GM23338 (cell line): ENCODE measurements around the gene KIAA1586. TPM values are rescaled to one million over a fixed set of nuclear protein-coding genes. Genes with fewer than 3 reads are reported as not detected.

ENCODE experiments used
- ATAC-seq: fragments of 200-7000 bp; cut with Tn5 transposase; 3 replicates; pipeline ENCODE4 v1.9.1; 2020
- DNase-seq: peaks from one replicate; pipeline ENCODE4 v3.0.0-alpha.2; 2015; ENCODE audit warnings: low spot score
- H2AFZ ChIP-seq: fragments of 200-600 bp; sonication (generic); 2 replicates; pipeline ENCODE4 v1.8.0; 2016; ENCODE audit warnings: antibody characterized with exemption, mild to moderate bottlenecking, moderate library complexity
- H3F3A ChIP-seq: fragments of 200-600 bp; sonication (generic); replicated peaks from 2 replicates; pipeline ENCODE4 v1.8.0; 2017; ENCODE audit warnings: antibody characterized with exemption, mixed run types, low read depth
- H3K27ac ChIP-seq: fragments of 200-600 bp; sonication (generic); 2 replicates; pipeline ENCODE4 v1.6.1; 2016; ENCODE audit warnings: low read depth
- H3K27me3 ChIP-seq: fragments of 200-600 bp; sonication (generic); 2 replicates; pipeline ENCODE4 v1.8.0; 2016; ENCODE audit warnings: mild to moderate bottlenecking, mixed run types, moderate library complexity; ENCODE audit not compliant: insufficient read depth
- H3K36me3 ChIP-seq: fragments of 200-600 bp; sonication (generic); 2 replicates; pipeline ENCODE4 v1.8.0; 2016; ENCODE audit warnings: mild to moderate bottlenecking; ENCODE audit not compliant: insufficient read depth
- H3K4me1 ChIP-seq: fragments of 200-600 bp; sonication (generic); 2 replicates; pipeline ENCODE4 v1.8.0; 2016; ENCODE audit warnings: mild to moderate bottlenecking, moderate library complexity; ENCODE audit not compliant: insufficient read depth
- H3K4me2 ChIP-seq: fragments of 200-600 bp; sonication (generic); 2 replicates; pipeline ENCODE4 v1.7.1; 2017; ENCODE audit warnings: mixed run types
- H3K4me3 ChIP-seq: fragments of 200-600 bp; sonication (generic); 2 replicates; pipeline ENCODE4 v1.6.1; 2016; ENCODE audit warnings: mixed run types
- H3K79me2 ChIP-seq: fragments of 200-600 bp; sonication (generic); replicated peaks from 2 replicates; pipeline ENCODE4 v1.8.0; 2017; ENCODE audit warnings: mild to moderate bottlenecking; ENCODE audit not compliant: insufficient read depth
- H3K9me2 ChIP-seq: fragments of 200-600 bp; sonication (generic); 2 replicates; pipeline ENCODE4 v1.8.0; 2017; ENCODE audit not compliant: insufficient read depth
- H4K20me1 ChIP-seq: fragments of 200-600 bp; sonication (generic); replicated peaks from 2 replicates; pipeline ENCODE4 v1.8.0; 2017; ENCODE audit warnings: mild to moderate bottlenecking; ENCODE audit not compliant: insufficient read depth
- H3K27ac Mint-ChIP-seq: 2 replicates; pipeline ENCODE4 v1.8.0; 2020; ENCODE audit warnings: inconsistent platforms, mild to moderate bottlenecking, moderate library complexity, mixed read lengths
- H3K27me3 Mint-ChIP-seq: 3 replicates; pipeline ENCODE4 v1.8.0; 2022; ENCODE audit warnings: low read depth, mild to moderate bottlenecking, moderate library complexity, mixed read lengths, inconsistent platforms; ENCODE audit not compliant: insufficient read depth, poor library complexity
- H3K36me3 Mint-ChIP-seq: 3 replicates; pipeline ENCODE4 v1.8.0; 2021; ENCODE audit warnings: low read depth, mild to moderate bottlenecking, inconsistent platforms, moderate library complexity, mixed read lengths
- H3K4me1 Mint-ChIP-seq: 3 replicates; pipeline ENCODE4 v1.8.0; 2020; ENCODE audit warnings: mild to moderate bottlenecking, inconsistent platforms, mixed read lengths
- H3K4me3 Mint-ChIP-seq: 3 replicates; pipeline ENCODE4 v1.8.0; 2021; ENCODE audit warnings: moderate library complexity, mild to moderate bottlenecking, inconsistent platforms, mixed read lengths
- H3K9me3 Mint-ChIP-seq: 3 replicates; pipeline ENCODE4 v1.8.0; 2020; ENCODE audit warnings: moderate library complexity, mild to moderate bottlenecking, inconsistent platforms, mixed read lengths
- CREB1 ChIP-seq: fragments of 250-450 bp; sonication (Bioruptor Pico); IDR thresholded peaks from 2 replicates; pipeline ENCODE4 v1.5.0; 2020; ENCODE audit warnings: low read depth, mild to moderate bottlenecking, moderate library complexity
- CTCF ChIP-seq, 2 experiments: fragments of 200-600 bp in 1 of 2; sonication (generic) in 1 of 2; conservative IDR thresholded peaks; 2 replicates each; pipeline versions ENCODE4 v1.5.1 to v1.6.1; 2016 to 2017; ENCODE audit warnings: antibody characterized with exemption in 2 of 2, low read depth in 2 of 2, mild to moderate bottlenecking in 2 of 2, moderate library complexity in 1 of 2
- ETS1 ChIP-seq: IDR thresholded peaks from 2 replicates; pipeline ENCODE4 v1.6.1; 2016; ENCODE audit warnings: antibody characterized with exemption
- EZH2 ChIP-seq: fragments of 200-600 bp; sonication (generic); IDR thresholded peaks from one replicate; pipeline ENCODE4 v1.8.0; 2017; ENCODE audit warnings: antibody characterized with exemption, mild to moderate bottlenecking, low read depth; ENCODE audit not compliant: unreplicated experiment
- EZH2phosphoT487 ChIP-seq: fragments of 200-600 bp; sonication (generic); IDR thresholded peaks from one replicate; pipeline ENCODE4 v1.8.1; 2018; ENCODE audit warnings: antibody characterized with exemption; ENCODE audit not compliant: unreplicated experiment
- JUNB ChIP-seq: IDR thresholded peaks from one replicate; pipeline ENCODE4 v1.6.1; 2016; ENCODE audit warnings: antibody characterized with exemption; ENCODE audit not compliant: unreplicated experiment
- NANOG ChIP-seq: IDR thresholded peaks from 2 replicates; pipeline ENCODE4 v1.6.1; 2016; ENCODE audit warnings: antibody characterized with exemption, borderline replicate concordance
- POLR2AphosphoS5 ChIP-seq: IDR thresholded peaks from 2 replicates; pipeline ENCODE4 v1.6.1; 2016; ENCODE audit warnings: antibody characterized with exemption, low read depth
- REST ChIP-seq: IDR thresholded peaks from one replicate; pipeline ENCODE4 v1.6.1; 2018; ENCODE audit warnings: antibody characterized with exemption; ENCODE audit not compliant: unreplicated experiment
- STAT1 ChIP-seq: IDR thresholded peaks from one replicate; pipeline ENCODE4 v1.6.1; 2016; ENCODE audit warnings: antibody characterized with exemption; ENCODE audit not compliant: unreplicated experiment
- ZNF114 ChIP-seq: fragments of 250-450 bp; sonication (Bioruptor Pico); IDR thresholded peaks from 2 replicates; pipeline ENCODE4 v1.5.0; 2020; ENCODE audit warnings: mild to moderate bottlenecking, moderate library complexity
- polyA plus RNA-seq: library from polyadenylated mRNA; unstranded; fragments of >200 nt; fragmentation: Nextera tagmentation; extraction: Ambion mirVana; gene quantifications from 2 replicates; pipeline ENCODE4 v1.2.1, GENCODE V29; 2016
- total RNA-seq: library from RNA; depleted of rRNA; stranded (reverse); fragments of >200 nt; shearing (Covaris generic); gene quantifications from 2 replicates; pipeline ENCODE4 v1.2.3, GENCODE V29; 2014

Gene KIAA1586
- total and polyA plus RNA-seq, 2 experiments from 2014 or later, result 24.0 to 37.7 TPM

GRCh38 chr6:57013521-57013926 lies 33.0 kb upstream of the KIAA1586 start:
- H2AFZ ChIP-seq, result no peak overlapping the region
- no peaks in the 10 kb centered on the region for H3K4me1 Mint-ChIP-seq
- DNase-seq, result no peak
- no peaks in the 10 kb centered on the region for H4K20me1 ChIP-seq
- H3K79me2 ChIP-seq, result no peaks in the 10 kb centered on the region
- H3K27me3 ChIP-seq, result no peaks in the 10 kb centered on the region
- H3K27ac ChIP-seq, result no peak overlapping the region
- ATAC-seq, result no peak
- no peak overlapping the region for H3K4me2 ChIP-seq
- H3K36me3 ChIP-seq, result no peaks in the 10 kb centered on the region
- H3K4me3 Mint-ChIP-seq, result no peak overlapping the region
- H3K36me3 Mint-ChIP-seq, result no peaks in the 10 kb centered on the region
- no peaks in the 10 kb centered on the region for H3K9me2 ChIP-seq
- no peaks in the 10 kb centered on the region for H3K4me1 ChIP-seq
- H3K9me3 Mint-ChIP-seq, result no peaks in the 10 kb centered on the region
- no peaks in the 10 kb centered on the region for H3K27me3 Mint-ChIP-seq
- H3K4me3 ChIP-seq, result no peak overlapping the region
- no peak overlapping the region for H3K27ac Mint-ChIP-seq
- no peak for TF ChIP-seq STAT1
- no peak for TF ChIP-seq ZNF114
- no peak for TF ChIP-seq POLR2AphosphoS5
- no peak for TF ChIP-seq NANOG
- no peak for TF ChIP-seq CTCF (conservative IDR thresholded peaks at IDR 0.05; ENCODE audit: low read depth in 2 of 2)
- TF ChIP-seq REST, result no peak
- TF ChIP-seq ETS1, result no peak
- H3F3A ChIP-seq, result no peaks in the 10 kb centered on the region

GRCh38 chr6:57017069-57017468 lies 29.4 kb upstream of the KIAA1586 start:
- no peaks in the 10 kb centered on the region for H3K79me2 ChIP-seq
- no peaks in the 10 kb centered on the region for H3K27me3 ChIP-seq
- Mint-ChIP-seq H3K4me1 (no peaks in the 10 kb centered on the region), H3K27me3 (peaks cover 2% of the 10 kb centered on the region), H3K9me3 (no peaks in the 10 kb centered on the region), H3K27ac (no peak overlapping the region), H3K4me3 (no peak overlapping the region), H3K36me3 (no peaks in the 10 kb centered on the region)
- DNase-seq (no peak), ATAC-seq (no peak)
- no peak overlapping the region for H3K27ac ChIP-seq
- no peak overlapping the region for H3K4me3 ChIP-seq
- no peaks in the 10 kb centered on the region for H3K36me3 ChIP-seq
- no peaks in the 10 kb centered on the region for H3K9me2 ChIP-seq
- no peaks in the 10 kb centered on the region for H3F3A ChIP-seq
- no peak overlapping the region for H3K4me2 ChIP-seq
- H2AFZ ChIP-seq, result no peak overlapping the region
- no peaks in the 10 kb centered on the region for H4K20me1 ChIP-seq
- H3K4me1 ChIP-seq, result no peaks in the 10 kb centered on the region
- TF ChIP-seq ZNF114 (no peak), EZH2 (no peak), CTCF (conservative IDR thresholded peaks at IDR 0.05; ENCODE audit: low read depth in 2 of 2) (no peak), STAT1 (no peak), JUNB (no peak), CREB1 (CRISPR knock-in tag) (no peak), ETS1 (no peak), REST (no peak), EZH2phosphoT487 (no peak)
